Prostate gland (tissue), 2 donors: ENCODE data around the gene OR10A5.
"Not testable (repeated sequence)": the region's sequence is repeated elsewhere in the genome, so short reads cannot be mapped to it uniquely, and the experiment has no call there.

ENCODE experiments used
- CTCF ChIP-seq, 4 experiments: fragments of 200-600 bp in 2 of 4; fragments of 450-650 bp in 2 of 4; sonication (generic) in 2 of 4; IDR thresholded peaks; 1 replicate in 3 of 4; 2 replicates in 1 of 4; pipeline ENCODE4 v1.5.1; 2016 to 2019; ENCODE audit warnings: antibody characterized with exemption in 4 of 4, mild to moderate bottlenecking in 2 of 4, moderate library complexity in 2 of 4
- POLR2AphosphoS5 ChIP-seq: sonication (generic); formaldehyde crosslinking; IDR thresholded peaks from one replicate; pipeline ENCODE4 v1.6.1; 2017; ENCODE audit warnings: antibody characterized with exemption

- TF ChIP-seq CTCF (IDR thresholded peaks at IDR 0.05); POLR2AphosphoS5: not testable (repeated sequence)
These were observed 42.2 kb downstream of the OR10A5 start for GRCh38 chr11:6887711-6888110.
